Superior temporal gyrus (tissue), 1 donor: ENCODE data around the gene OXNAD1.
A peak's percentile ranks its signal among the peaks of the same experiment; 100 is the strongest.

ENCODE experiments used
- DNase-seq: peaks from one replicate; pipeline ENCODE4 v3.0.0-alpha.2; 2016; ENCODE audit errors: extremely low spot score

The OXNAD1 gene

DNA sequence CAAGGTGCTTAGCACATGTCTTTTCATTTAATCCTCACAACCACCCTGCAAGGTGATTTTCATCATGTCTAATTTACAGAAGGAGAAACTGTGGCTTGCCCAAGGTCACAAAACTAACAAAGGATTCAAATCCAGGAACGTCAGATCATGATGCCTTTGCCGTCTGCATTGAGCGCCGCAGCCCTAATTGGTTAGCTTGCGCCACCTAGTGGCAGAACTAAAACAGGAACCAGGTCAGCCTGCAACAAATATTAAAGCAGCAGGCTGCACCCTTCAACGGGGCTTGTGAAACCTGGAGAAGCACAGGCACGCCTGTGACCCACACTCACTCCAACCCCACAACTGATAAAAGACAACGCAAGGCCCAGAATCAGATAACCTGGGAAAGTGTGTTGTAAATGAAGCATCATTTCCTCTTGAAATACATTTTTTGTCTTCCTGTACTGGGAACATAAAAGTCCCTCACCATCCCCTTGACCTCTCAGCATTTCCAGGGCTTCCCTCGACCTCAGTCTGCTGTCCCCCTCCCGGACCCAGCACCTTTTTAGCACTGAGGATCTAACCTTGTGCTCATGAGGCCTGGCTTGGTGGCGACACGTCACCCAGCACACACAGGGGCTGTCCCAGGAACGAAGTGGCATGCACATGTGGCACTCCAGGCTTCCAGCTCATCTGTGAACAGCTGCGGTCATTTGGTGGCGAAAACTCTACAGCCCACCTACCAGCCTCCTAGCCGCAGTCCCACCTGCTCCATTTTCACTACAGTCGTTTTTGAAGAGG, 17.5 kb upstream of the OXNAD1 start:
- peak; percentile 97 for DNase-seq

DNA sequence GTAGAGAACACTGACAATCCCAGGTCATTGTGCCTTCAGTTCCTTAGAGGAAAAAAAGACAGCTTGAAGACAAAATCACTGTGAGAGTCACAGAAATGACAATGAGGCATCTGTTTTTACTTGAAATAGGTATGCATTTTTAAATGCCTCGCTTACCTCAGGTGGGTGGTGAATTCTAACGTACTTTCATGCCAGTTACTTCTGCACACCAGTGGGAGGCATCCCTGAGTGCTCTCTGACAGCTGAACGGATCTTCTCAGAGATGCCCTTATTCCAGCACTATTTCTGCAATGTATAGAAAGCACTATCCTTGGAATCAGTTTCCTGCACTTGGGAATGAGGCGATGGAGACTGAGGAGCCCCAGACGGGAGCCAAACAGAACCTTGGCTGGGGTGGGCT, 16.5 kb upstream of the OXNAD1 start:
- no peak for DNase-seq

GRCh38 chr3:16249336-16249735, 15.7 kb upstream of the OXNAD1 start:
- DNase-seq, result no peak

DNA sequence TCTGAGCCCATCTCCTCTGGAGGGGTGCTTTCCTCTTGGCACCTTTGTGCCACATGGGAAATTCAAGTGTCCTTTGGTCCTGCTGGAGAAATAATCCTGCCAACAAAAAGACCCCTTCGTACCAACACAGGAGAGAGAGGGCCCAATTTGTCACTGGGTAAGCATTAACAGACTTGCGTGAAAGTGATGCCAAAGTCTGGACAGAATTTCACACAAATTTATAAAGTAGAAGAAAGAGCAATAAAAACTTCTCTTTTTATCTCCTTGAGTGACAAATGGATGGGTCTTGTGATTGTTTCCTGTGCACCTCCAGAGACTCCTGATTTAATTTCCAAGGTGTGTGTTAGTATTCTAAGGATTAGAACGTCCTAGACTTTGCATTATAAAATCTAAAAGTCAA, 15.1 kb upstream of the OXNAD1 start:
- DNase-seq, result no peak

GRCh38 chr3:16251316-16252085, 13.5 kb upstream of the OXNAD1 start:
- DNase-seq, result no peak

DNA sequence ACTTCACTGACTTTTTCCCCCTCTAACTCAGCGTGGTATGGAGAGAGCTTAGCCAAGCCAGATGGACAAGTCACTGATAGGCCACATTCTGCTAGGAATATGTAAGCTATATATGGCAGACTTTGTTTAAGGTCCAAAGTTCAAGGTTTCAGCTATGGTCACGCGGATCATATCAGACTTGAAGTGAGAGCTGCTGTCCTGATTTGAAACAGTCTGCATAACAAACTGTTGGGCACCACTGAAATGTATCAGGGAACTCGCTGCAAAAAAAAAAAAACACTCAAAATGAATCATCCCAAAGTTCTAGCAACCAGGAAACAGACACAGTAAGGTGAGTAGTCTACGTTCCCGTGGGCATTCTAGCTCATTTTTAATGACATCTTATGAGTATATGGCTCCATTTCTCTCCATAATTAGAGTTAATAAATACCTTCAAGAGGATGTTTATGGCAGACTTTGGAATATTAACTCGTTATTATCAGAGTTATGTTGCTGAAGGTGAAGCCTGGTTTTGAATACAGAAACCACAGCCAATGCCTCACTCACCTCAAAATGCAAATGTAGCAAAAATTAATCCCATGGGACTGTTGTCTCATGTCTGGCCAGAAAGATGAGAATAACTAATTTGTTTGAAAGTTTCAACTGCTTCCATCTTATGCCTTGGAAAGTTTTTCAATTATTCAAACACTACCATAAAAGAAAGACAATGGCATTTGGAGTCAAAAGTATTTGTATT, 12.6 kb upstream of the OXNAD1 start:
- no peak for DNase-seq

GRCh38 chr3:16252988-16253387, 12.0 kb upstream of the OXNAD1 start:
- DNase-seq, result no peak

GRCh38 chr3:16253601-16254000, 11.4 kb upstream of the OXNAD1 start:
- DNase-seq, result peak; percentile 76

DNA sequence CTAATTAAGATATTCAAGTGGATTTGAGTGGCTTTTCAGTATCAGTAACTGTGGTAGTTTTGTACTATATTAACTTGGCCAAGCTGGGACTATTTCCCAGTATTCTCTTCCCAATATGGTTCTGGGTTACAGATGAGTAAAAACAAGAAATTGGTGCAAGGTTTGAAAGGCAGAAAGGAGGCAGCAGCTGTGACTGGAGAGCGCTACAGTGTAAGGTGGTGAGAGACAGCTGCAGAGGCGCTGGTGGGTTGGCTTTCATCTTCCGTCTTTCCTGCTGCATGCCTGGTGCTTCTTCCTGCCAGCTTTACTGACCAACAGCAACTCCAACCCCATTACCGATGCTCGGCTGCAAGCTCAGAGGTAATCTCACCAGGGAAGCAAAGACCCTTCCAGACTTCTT, 10.1 kb upstream of the OXNAD1 start:
- DNase-seq, result no peak

DNA sequence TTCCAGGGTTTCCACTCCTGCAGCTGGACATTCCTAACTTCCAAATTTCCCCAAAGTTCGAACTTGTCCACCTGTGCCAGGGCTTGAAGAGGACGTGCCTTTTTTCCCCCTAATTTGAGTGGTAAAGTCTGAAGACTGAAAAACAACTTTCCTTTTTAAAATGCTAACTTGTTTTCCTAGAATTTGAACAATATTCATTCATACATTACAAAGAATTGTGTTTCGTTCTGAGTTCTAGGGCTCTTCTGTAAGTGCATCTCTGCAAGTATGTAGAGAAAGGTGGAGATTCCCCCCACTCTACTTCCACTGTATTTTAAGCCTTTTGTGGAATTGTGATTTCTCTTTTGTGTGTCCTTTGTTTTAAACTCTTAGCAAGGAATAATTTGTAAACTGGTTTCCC, 9.7 kb upstream of the OXNAD1 start:
- DNase-seq, result no peak

GRCh38 chr3:16255726-16256125, 9.3 kb upstream of the OXNAD1 start:
- no peak for DNase-seq

DNA sequence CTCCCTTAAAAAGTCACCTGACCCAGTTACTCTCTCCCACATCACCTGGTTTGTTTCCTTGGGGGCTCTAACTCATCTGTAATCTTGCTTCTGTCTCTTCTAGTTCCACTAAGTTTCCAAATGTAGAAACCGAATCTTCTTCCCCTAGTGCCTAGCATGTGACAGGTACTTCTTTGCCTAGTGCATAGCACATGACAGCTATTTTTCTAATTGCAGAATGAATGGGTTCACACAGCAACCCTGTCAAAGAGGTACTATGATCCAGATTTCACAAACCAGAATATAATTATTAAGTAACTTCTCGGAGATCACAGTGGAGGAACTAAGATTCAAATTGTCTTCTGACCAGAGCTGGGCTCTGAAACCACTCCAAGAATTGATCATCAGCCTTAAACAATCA, 7.7 kb upstream of the OXNAD1 start:
- DNase-seq, result no peak

GRCh38 chr3:16258177-16258576, 6.8 kb upstream of the OXNAD1 start:
- DNase-seq, result no peak

- DNase-seq, result no peak
These were observed 6.1 kb upstream of the OXNAD1 start for GRCh38 chr3:16258866-16259265.

- DNase-seq, result no peak
These were observed 5.0 kb upstream of the OXNAD1 start for GRCh38 chr3:16260046-16260445.

DNA sequence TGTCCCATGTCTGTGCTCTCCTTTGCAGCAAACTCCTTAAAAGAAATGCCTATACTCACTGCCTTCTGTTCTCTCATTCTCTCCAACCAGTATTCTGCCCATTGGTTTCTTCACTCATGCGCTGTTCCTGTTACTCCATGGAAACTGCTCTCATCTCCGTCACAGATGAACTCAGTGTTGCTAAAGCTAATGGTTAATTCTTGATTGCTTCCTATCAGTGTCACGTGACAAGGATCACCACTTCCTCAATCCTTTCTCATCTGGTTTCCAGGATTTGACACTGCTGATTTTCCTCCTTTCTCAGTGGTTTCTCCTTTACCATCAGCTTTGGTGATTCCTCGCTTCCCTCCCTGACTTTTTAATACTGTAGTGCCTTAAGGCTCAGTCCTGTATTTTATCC, 2.8 kb upstream of the OXNAD1 start:
- DNase-seq, result no peak

- no peak for DNase-seq
These were observed 771 bp upstream of the OXNAD1 start for GRCh38 chr3:16264174-16264707.

- DNase-seq, result no peak
These were observed 409 bp downstream of the OXNAD1 start for GRCh38 chr3:16265455-16265786.

DNA sequence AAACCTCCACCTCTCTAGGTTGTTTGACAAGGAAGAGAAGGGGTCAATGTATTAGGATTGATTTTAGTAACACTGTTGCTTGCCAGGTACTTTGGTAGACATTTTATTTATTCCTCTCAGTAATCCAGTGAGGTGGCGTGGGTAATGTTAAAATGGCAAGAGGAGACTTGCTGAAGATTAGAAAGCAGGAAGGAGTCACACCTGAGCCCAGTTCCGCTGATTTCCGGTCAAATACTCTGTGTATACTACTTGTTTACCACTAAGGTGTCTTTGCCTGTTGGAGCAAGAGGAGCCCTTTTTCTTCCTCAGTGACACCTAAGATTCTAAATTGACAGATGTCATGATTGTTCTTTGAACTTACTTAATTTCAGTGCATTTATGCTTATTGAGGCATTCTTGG, 1.7 kb downstream of the OXNAD1 start:
- no peak for DNase-seq

- no peak for DNase-seq
These were observed 5.8 kb downstream of the OXNAD1 start for GRCh38 chr3:16270855-16271254.

DNA sequence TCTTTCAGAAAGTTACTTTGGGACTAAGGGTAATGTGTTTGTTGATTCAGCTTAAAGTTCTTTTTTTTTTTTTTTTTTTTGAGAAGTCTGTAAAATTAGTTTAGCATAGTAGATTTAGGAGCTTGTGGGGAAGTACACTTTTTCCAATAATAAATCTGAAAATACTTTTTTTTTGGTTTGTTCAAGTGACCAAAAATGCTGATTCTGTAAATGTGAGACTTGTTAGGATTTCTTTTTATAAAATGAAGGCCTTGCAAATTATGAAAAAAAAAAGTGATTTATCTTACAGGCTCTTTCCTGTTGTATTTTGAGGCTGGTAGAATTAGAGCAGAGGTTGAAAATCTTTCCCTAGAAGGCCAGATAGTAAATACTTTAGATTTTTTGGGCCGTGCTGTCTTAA, 7.6 kb downstream of the OXNAD1 start:
- no peak for DNase-seq

GRCh38 chr3:16273867-16274266, 8.9 kb downstream of the OXNAD1 start:
- DNase-seq, result no peak

DNA sequence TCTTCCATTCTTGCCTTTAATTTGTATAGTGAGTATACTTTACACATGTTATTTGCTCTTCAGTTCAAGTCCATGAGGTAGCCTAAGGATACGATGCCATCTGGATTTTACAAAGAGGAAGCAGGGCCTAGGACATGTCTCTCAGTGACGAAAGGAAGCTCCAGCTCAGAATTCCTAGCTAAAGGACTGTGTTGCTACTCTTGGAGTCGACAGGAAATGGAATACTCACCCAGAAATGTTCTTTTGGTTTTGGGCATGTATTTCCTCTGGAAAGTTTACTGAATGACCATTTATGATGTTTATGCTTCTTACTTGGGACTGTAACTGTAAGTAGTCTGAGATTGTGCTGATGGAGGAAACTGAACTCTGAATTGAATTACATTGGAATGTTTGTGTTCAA, 12.5 kb downstream of the OXNAD1 start:
- DNase-seq, result no peak
